Measurements from ENCODE around the gene GID4.

The GID4 gene

DNA sequence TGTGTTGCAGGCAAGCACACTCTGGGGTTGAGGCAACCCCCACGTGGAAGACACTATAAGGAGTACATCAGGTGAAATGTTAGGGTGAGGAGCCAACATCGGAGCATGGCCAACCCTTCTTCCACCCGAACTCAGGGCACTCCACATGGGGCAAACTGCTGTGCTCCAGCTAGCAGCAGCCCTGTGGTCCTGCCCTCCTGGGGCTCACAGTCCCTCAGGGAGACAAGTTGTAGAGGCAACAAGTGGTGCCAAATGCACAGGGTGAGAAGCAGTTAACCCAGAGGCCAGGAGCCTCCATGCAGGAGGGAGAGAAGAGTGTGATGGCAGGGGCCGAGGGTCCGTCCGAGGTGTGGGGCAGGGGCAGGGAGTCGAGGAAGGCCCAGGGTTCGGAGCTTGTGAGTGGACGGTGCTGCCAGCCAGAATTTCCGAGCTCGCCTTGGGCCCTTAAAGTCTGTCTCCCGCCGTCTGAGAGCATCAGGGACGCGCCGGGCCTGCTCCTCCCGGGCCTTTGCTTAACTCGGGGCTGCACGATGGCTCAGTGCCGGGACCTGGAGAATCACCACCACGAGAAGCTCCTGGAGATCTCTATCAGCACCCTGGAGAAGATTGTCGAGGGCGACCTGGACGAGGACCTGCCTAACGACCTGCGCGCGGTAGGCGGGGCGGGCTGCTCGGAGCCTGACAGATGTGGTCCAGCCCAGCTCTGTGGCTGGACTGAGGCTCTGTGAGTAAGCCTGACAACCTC is 32.5 kb upstream of the GID4 start:
- H3K4me3 ChIP-seq (ENCODE audit: control insufficient read depth, low read depth, low read length) = no peak overlapping the region
- TF ChIP-seq, protein P1, sequence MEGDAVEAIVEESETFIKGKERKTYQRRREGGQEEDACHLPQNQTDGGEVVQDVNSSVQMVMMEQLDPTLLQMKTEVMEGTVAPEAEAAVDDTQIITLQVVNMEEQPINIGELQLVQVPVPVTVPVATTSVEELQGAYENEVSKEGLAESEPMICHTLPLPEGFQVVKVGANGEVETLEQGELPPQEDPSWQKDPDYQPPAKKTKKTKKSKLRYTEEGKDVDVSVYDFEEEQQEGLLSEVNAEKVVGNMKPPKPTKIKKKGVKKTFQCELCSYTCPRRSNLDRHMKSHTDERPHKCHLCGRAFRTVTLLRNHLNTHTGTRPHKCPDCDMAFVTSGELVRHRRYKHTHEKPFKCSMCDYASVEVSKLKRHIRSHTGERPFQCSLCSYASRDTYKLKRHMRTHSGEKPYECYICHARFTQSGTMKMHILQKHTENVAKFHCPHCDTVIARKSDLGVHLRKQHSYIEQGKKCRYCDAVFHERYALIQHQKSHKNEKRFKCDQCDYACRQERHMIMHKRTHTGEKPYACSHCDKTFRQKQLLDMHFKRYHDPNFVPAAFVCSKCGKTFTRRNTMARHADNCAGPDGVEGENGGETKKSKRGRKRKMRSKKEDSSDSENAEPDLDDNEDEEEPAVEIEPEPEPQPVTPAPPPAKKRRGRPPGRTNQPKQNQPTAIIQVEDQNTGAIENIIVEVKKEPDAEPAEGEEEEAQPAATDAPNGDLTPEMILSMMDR (conservative IDR thresholded peaks at IDR 0.05; ENCODE audit: control insufficient read depth, insufficient read depth, low read depth, low read length) = no peak

DNA sequence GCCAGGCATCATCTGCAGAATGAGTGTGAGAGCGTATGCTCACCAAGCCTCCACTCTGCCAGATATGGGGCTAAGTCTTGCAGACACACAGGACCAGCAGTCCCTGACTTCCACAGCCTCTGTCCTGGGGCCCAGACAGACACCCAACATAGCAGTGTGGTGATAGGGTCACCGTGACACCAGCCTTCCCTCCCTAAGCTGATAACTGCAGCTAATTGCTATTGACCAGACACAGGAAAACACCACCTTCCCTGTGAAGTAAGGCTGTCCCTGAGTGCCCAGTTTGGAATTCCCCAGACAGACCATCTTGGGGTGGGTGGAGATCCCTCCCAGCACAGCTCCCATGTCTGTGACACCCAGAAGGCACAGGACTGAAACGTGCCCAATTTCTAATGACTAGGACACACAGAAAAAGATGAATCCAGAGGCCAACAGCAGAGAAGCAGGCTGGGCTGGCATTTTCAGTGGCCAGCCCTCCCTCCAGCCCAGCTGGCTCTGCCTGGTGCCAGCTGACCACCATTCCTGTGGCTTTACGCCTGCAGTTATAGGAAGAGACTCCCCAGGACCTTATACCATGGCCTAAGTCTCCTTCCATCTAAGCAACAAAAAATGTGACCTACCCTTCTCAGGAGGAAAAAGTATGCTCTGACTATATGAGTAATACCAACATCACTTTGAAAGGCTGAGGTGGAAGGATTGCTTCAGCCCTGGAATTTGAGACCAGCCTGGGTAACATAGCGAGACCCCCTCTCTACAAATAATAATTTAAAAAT is 30.5 kb upstream of the GID4 start:
- DNase-seq (ENCODE audit: low read depth) = peak; percentile 42
- TF ChIP-seq, protein P1 (conservative IDR thresholded peaks at IDR 0.05; ENCODE audit: control insufficient read depth, insufficient read depth, low read depth, low read length) = no peak
- no peak overlapping the region for H3K4me3 ChIP-seq (ENCODE audit: control insufficient read depth, low read depth, low read length)

More for the DNA sequence above, 32.5 kb upstream of the GID4 start:
- no peak for DNase-seq (ENCODE audit: low read depth)

DNA sequence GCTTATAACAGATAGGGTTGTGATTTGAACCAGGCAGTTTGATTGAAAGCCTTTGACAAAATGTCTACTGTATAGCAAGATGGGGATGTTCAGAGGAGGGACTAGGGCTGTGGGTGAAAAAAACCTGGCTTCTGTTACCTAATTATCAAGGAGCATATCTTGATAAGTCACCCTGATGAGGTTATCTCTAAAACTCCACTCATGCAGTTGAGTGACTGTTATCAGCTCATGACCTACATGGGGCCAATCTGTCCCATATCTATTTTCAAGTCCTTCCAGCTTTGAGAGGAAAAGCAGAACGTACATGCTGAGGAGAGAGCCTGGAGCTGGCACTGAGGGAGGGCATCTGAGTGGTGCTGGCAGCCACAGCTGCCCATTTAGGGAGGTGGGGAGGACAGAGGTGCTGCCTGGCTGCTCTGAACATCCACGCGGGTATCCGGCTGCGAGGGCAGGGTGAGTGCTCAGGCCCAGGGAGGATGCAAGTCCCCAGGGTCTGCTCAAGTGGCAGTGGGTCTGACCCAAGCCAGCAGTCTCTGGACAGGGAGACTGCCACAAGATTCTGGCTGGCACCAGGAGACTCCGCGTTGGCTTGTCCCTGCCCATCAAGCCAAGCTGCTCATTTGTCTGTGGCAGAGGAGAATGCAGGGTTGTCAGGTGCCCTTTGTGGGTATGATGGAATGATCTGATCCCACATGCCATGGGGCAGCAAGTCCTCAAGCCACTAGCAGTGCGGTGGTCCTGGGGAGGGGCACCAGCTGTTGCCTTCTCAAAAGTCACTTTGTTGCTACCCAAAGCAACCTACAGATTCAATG is 29.4 kb upstream of the GID4 start:
- H3K4me3 ChIP-seq (ENCODE audit: control insufficient read depth, low read depth, low read length) = no peak overlapping the region
- TF ChIP-seq, protein P1 (conservative IDR thresholded peaks at IDR 0.05; ENCODE audit: control insufficient read depth, insufficient read depth, low read depth, low read length) = no peak
- no peak for DNase-seq (ENCODE audit: low read depth)

DNA sequence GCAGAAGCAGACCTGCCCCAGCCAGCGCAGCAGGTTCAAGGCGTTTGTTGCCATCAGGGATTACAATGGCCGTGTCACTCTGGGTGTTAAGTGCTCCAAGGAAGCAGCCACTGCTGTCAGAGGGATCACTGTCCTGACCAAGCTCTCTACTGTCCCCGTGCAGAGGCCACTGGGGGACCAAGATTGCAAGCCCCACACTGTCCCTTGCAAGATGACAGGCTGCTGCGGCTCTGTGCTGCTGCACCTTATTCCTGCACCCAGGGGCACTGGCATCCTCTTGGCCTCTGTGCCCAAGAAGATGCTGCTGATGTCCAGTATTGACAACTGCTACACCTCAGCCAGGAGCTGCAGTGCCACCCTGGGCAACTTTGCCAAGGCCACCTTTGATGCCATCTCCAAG is 27.9 kb upstream of the GID4 start:
- no peak for DNase-seq (ENCODE audit: low read depth)
- no peak overlapping the region for H3K4me3 ChIP-seq (ENCODE audit: control insufficient read depth, low read depth, low read length)
- TF ChIP-seq, protein P1 (conservative IDR thresholded peaks at IDR 0.05; ENCODE audit: control insufficient read depth, insufficient read depth, low read depth, low read length) = no peak

DNA sequence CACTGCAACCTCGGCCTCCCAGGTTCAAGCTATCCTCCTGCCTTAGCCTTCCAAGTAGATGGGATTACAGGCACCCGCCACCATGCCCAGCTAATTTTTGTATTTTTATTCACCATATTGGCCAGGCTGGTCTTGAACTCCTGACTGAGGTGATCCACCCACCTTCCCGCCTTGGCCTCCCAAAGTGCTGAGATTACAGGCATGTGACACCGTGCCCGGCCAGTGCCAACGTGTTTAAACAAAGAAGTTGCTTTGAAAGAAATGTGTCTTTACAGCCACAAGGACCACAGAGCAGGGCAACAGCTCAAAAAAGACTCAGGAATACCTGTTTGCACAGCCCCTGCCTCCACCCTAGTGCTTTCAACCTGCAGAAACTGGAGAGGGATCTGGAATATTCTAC is 25.2 kb upstream of the GID4 start:
- TF ChIP-seq, protein P1 (conservative IDR thresholded peaks at IDR 0.05; ENCODE audit: control insufficient read depth, insufficient read depth, low read depth, low read length) = no peak
- H3K4me3 ChIP-seq (ENCODE audit: control insufficient read depth, low read depth, low read length) = no peak overlapping the region
- no peak for DNase-seq (ENCODE audit: low read depth)

DNA sequence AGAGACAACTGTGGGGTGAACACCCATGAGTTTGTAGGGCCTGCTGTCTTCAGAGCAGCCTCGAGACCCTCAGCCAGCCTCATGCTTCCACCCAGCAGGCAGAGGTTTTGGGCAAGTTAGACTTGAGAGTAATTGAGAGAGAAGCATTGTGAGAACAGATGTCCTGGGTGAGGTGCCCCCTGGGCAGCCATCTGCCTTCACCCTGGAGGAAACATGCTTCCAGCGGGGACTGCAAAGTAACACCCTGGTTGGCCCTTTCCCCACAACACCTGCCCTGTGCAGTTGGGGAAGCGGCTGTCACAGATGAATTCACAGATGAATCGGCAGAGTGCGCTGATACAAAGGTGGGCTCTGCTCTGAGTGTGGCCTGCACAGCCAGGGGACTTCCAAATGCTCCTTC is 23.6 kb upstream of the GID4 start:
- TF ChIP-seq, protein P1 (conservative IDR thresholded peaks at IDR 0.05; ENCODE audit: control insufficient read depth, insufficient read depth, low read depth, low read length) = no peak
- no peak overlapping the region for H3K4me3 ChIP-seq (ENCODE audit: control insufficient read depth, low read depth, low read length)
- DNase-seq (ENCODE audit: low read depth) = no peak

Data from fibroblast of mammary gland (primary cell).